ENCODE measurements around the gene C1orf159. TPM values are rescaled to one million over a fixed set of nuclear protein-coding genes. Genes with fewer than 3 reads are reported as not detected.

The C1orf159 gene
- total and polyA plus RNA-seq, 2 donors (not counting 1 experiment from before 2014, with no cell fraction given), result 23.0 to 25.6 TPM

GRCh38 chr1:1081311-1082238 is 34.3 kb downstream of the C1orf159 start:
- TF ChIP-seq, protein P1, sequence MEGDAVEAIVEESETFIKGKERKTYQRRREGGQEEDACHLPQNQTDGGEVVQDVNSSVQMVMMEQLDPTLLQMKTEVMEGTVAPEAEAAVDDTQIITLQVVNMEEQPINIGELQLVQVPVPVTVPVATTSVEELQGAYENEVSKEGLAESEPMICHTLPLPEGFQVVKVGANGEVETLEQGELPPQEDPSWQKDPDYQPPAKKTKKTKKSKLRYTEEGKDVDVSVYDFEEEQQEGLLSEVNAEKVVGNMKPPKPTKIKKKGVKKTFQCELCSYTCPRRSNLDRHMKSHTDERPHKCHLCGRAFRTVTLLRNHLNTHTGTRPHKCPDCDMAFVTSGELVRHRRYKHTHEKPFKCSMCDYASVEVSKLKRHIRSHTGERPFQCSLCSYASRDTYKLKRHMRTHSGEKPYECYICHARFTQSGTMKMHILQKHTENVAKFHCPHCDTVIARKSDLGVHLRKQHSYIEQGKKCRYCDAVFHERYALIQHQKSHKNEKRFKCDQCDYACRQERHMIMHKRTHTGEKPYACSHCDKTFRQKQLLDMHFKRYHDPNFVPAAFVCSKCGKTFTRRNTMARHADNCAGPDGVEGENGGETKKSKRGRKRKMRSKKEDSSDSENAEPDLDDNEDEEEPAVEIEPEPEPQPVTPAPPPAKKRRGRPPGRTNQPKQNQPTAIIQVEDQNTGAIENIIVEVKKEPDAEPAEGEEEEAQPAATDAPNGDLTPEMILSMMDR (IDR thresholded peaks at IDR 0.05), result no peak
- TF ChIP-seq EZH2 (IDR thresholded peaks at IDR 0.05; ENCODE audit: borderline replicate concordance, insufficient read depth, low read depth, low read length, poor library complexity, severe bottlenecking), result no peak
- intact Hi-C loops (cut with micrococcal nuclease), result no loop called here
- ATAC-seq (ENCODE audit: low read depth) (no peak), DNase-seq (peak; percentile 16)
- CTCF ChIA-PET, result no interaction called here
- H3K9me3 Mint-ChIP-seq (ENCODE audit: insufficient read depth), result no peaks in the 10 kb centered on the region
- H3K36me3 ChIP-seq (replicated peaks in 1 of 2; ENCODE audit: control extremely low read depth in 1 of 2, control insufficient read depth in 1 of 2, extremely low read depth in 1 of 2, insufficient read depth in 2 of 2, low read length in 1 of 2), result no peaks in the 10 kb centered on the region
- 91% methylated on average over 44 of the region's 52 CpGs for WGBS (ENCODE audit: insufficient coverage)
- H3K27ac ChIP-seq (ENCODE audit: low read length in 2 of 2), result no peak overlapping the region
- H3K9me3 ChIP-seq (ENCODE audit: control extremely low read depth in 1 of 3, control insufficient read depth in 2 of 3, insufficient read depth in 1 of 3, low read length in 2 of 3), result peaks cover 0 to 4% (median 0%) of the 10 kb centered on the region in 3 donors
- POLR2A ChIA-PET, result interaction anchor here (0.6 kb wide), 1 partner anchor 37 kb away, joined by 3 read pairs; no protein-coding TSS in a partner anchor
- H3K27ac Mint-ChIP-seq, result no peak overlapping the region
- H3K27me3 Mint-ChIP-seq, result no peaks in the 10 kb centered on the region
- no peak overlapping the region for H2AFZ ChIP-seq (ENCODE audit: insufficient read depth, low read depth, low read length, poor library complexity, severe bottlenecking)
- H3K4me1 Mint-ChIP-seq, result peaks cover 5% of the 10 kb centered on the region
- H4K20me1 ChIP-seq (ENCODE audit: control insufficient read depth, insufficient read depth, low read length, poor library complexity, severe bottlenecking), result no peaks in the 10 kb centered on the region
- peak overlapping the region; percentile 8 for H3K4me2 ChIP-seq (replicated peaks; ENCODE audit: low read depth, low read length, poor library complexity, severe bottlenecking)
- peaks cover 0 to 12% (median 4%) of the 10 kb centered on the region in 4 experiments for H3K27me3 ChIP-seq (replicated peaks in 1 of 4; ENCODE audit: control extremely low read depth in 1 of 4, control insufficient read depth in 3 of 4, insufficient read depth in 4 of 4, low read length in 3 of 4)
- H3K4me1 ChIP-seq (ENCODE audit: control insufficient read depth in 2 of 2, insufficient read depth in 2 of 2, low read length in 2 of 2), result peaks cover 11 to 14% of the 10 kb centered on the region in 2 donors
- no peak overlapping the region for H3K4me3 ChIP-seq (ENCODE audit: control extremely low read depth in 1 of 5, extremely low read depth in 1 of 5, insufficient read depth in 1 of 5, low read depth in 2 of 5, low read length in 4 of 5)
- no peak overlapping the region for H3K9ac ChIP-seq (ENCODE audit: low read length)
- H3K79me2 ChIP-seq (ENCODE audit: control insufficient read depth, insufficient read depth, low read length), result no peaks in the 10 kb centered on the region
- no peak overlapping the region for H3K4me3 Mint-ChIP-seq

DNA sequence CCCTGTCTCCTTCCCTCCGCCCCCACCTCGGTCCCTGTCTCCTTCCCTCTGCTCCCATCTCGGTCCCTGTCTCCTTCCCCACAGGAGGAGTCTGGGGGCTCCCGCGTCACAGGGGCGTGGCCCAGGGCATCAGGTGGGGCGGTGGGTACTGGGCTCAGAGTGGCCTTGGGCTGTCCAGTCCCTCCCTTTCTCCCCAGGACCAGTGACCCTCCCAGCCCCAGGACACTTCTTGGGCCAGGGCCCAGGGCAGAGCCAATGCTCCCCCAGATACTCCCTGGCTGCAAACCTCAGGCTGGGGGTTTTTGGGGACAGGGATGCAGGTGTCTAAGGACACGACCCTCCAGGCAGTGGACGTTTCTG is 35.0 kb downstream of the C1orf159 start:
- CTCF ChIA-PET, result no interaction called here
- intact Hi-C loops (cut with micrococcal nuclease), result no loop called here
- H3K9me3 ChIP-seq (ENCODE audit: control extremely low read depth in 1 of 3, control insufficient read depth in 2 of 3, insufficient read depth in 1 of 3, low read length in 2 of 3), result peaks cover 0 to 4% (median 0%) of the 10 kb centered on the region in 3 donors
- Mint-ChIP-seq H3K4me1 (peaks cover 5% of the 10 kb centered on the region), H3K4me3 (no peak overlapping the region), H3K27ac (no peak overlapping the region), H3K9me3 (ENCODE audit: insufficient read depth) (no peaks in the 10 kb centered on the region), H3K27me3 (no peaks in the 10 kb centered on the region)
- no peak for ATAC-seq (ENCODE audit: low read depth)
- peaks cover 0 to 12% (median 4%) of the 10 kb centered on the region in 4 experiments for H3K27me3 ChIP-seq (replicated peaks in 1 of 4; ENCODE audit: control extremely low read depth in 1 of 4, control insufficient read depth in 3 of 4, insufficient read depth in 4 of 4, low read length in 3 of 4)
- H3K36me3 ChIP-seq (replicated peaks in 1 of 2; ENCODE audit: control extremely low read depth in 1 of 2, control insufficient read depth in 1 of 2, extremely low read depth in 1 of 2, insufficient read depth in 2 of 2, low read length in 1 of 2), result no peaks in the 10 kb centered on the region
- no peak overlapping the region for H3K4me3 ChIP-seq (ENCODE audit: control extremely low read depth in 1 of 5, extremely low read depth in 1 of 5, insufficient read depth in 1 of 5, low read depth in 2 of 5, low read length in 4 of 5)
- H3K4me2 ChIP-seq (replicated peaks; ENCODE audit: low read depth, low read length, poor library complexity, severe bottlenecking), result no peak overlapping the region
- POLR2A ChIA-PET, result interaction anchor here (0.6 kb wide), 1 partner anchor 36 kb away, joined by 3 read pairs; no protein-coding TSS in a partner anchor
- no peak overlapping the region for H3K9ac ChIP-seq (ENCODE audit: low read length)
- no peak overlapping the region for H2AFZ ChIP-seq (ENCODE audit: insufficient read depth, low read depth, low read length, poor library complexity, severe bottlenecking)
- H4K20me1 ChIP-seq (ENCODE audit: control insufficient read depth, insufficient read depth, low read length, poor library complexity, severe bottlenecking), result no peaks in the 10 kb centered on the region
- H3K79me2 ChIP-seq (ENCODE audit: control insufficient read depth, insufficient read depth, low read length), result no peaks in the 10 kb centered on the region
- H3K27ac ChIP-seq (ENCODE audit: low read length in 2 of 2), result no peak overlapping the region
- peaks cover 11 to 14% of the 10 kb centered on the region in 2 donors for H3K4me1 ChIP-seq (ENCODE audit: control insufficient read depth in 2 of 2, insufficient read depth in 2 of 2, low read length in 2 of 2)
- peak; percentile 19 for DNase-seq
- TF ChIP-seq, protein P1 (IDR thresholded peaks at IDR 0.05), result no peak
- TF ChIP-seq EZH2 (IDR thresholded peaks at IDR 0.05; ENCODE audit: borderline replicate concordance, insufficient read depth, low read depth, low read length, poor library complexity, severe bottlenecking), result no peak
- WGBS (ENCODE audit: insufficient coverage), result 65% methylated on average over 9 of the region's 9 CpGs
